GM12891 (cell line): Measurements from ENCODE around the gene ARHGEF28.

ENCODE experiments used
- DNase-seq: peaks from one replicate; pipeline ENCODE4 v3.0.0; 2011; ENCODE audit warnings: low spot score; ENCODE audit not compliant: insufficient read length
- FAIRE-seq: peaks from 2 replicates; lab custom pipeline; 2011; peaks lifted over from hg19 to GRCh38; lab: Jason Lieb, UNC
- PAX5 ChIP-seq: IDR thresholded peaks from 2 replicates; pipeline ENCODE4 v1.6.1; 2011; ENCODE audit warnings: low read length, moderate library complexity, mild to moderate bottlenecking; ENCODE audit not compliant: insufficient read depth, severe bottlenecking
- POLR2A ChIP-seq: IDR thresholded peaks from 2 replicates; pipeline ENCODE4 v1.6.1; 2011; ENCODE audit warnings: low read depth, low read length, control low read depth
- POLR2AphosphoS5 ChIP-seq: IDR thresholded peaks from 2 replicates; pipeline ENCODE4 v1.6.1; 2011; ENCODE audit warnings: low read depth, low read length, control low read depth
- POU2F2 ChIP-seq: IDR thresholded peaks from 2 replicates; pipeline ENCODE4 v1.6.1; 2011; ENCODE audit warnings: low read depth, mild to moderate bottlenecking, control low read depth, low read length, moderate library complexity
- SPI1 ChIP-seq: IDR thresholded peaks from 2 replicates; pipeline ENCODE4 v1.6.1; 2011; ENCODE audit warnings: low read depth, low read length, control low read depth
- TAF1 ChIP-seq: IDR thresholded peaks from 2 replicates; pipeline ENCODE4 v1.6.1; 2011; ENCODE audit warnings: low read depth, low read length, control low read depth

The ARHGEF28 gene

GRCh38 chr5:73623060-73623459, 2.9 kb upstream of the ARHGEF28 start:
- FAIRE-seq (no peak), DNase-seq (no peak)
- TF ChIP-seq POLR2AphosphoS5 = no peak
- no peak for TF ChIP-seq PAX5
- TF ChIP-seq POLR2A = no peak
- TF ChIP-seq TAF1 = no peak
- TF ChIP-seq SPI1 = no peak
- TF ChIP-seq POU2F2 = no peak

DNA sequence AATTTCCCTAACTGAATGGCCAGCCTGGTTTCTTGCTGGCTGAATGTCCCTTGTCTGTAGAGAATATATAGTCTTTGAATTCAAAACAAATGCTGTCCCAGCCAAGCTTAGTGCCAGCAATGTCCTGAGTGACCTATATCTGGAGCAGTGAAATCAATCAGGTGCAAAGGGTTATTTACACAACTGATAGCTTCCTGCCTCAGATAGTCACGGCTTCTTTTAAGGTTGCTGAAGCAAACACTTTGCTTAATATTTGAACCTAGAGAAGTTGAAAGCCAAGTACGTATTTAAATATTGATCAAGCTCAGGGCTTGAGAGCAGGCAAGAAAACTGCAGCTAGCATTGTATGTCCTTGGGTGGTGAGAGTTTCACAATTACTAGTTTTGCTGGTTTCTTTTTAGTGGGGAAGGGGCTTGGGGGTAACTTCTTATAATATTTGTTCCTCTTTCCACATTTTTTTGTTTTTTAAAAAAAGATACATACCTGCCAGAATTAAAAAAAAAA, 2.0 kb upstream of the ARHGEF28 start:
- TF ChIP-seq TAF1 (no peak), POLR2AphosphoS5 (no peak)
- no peak for DNase-seq
- no peak for FAIRE-seq

DNA sequence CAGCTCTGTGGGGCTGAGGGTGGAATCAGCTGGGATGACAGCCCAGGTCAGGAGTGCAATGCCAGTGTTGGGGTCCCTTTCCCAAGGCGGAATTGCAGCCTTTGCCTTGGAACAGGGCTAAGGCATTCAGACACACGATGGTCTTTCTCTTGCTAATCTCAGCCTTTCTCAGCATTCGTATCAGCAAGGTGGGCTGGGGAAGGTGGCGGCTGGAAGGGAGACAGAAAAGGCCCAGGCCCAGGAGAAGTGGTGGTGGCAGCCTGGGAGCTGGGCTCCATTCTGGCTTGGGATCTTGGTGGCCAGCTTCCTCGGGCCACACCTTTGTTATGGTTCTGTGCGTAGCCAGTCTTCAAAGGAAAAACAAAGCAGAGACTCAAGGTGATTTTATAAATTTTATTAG, 1.1 kb upstream of the ARHGEF28 start:
- DNase-seq = no peak
- no peak for FAIRE-seq
- TF ChIP-seq TAF1 (no peak), POU2F2 (no peak), POLR2A (no peak), SPI1 (no peak), POLR2AphosphoS5 (no peak), PAX5 (no peak)

GRCh38 chr5:73625372-73625943, 538 bp upstream of the ARHGEF28 start:
- no peak for FAIRE-seq
- TF ChIP-seq POLR2A (no peak), TAF1 (no peak), SPI1 (no peak), PAX5 (no peak), POLR2AphosphoS5 (no peak), POU2F2 (no peak)

DNA sequence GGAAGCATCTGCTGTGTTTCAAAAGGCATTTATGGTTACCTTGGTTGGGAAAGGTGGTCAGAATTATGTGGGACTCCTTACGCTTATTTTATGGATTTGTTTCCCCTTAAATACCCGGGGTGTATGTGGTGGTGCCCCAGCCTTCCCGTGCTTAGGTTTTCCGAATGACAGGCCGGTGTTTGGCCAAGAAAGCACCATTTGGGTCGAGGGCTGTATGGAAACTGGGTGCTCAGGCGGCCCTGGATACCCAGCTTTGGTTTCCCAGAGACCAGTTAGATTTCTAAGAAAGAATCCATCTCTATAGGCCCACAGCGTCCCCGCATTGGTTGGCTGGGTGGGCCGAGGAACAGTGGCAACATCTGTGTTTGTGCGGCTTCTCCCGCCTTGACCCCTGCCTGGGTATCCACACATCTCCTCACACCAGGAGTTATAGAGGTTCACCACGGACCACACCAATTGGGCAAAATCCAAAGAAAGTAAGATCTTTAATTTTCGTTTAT, 868 bp downstream of the ARHGEF28 start:
- FAIRE-seq = no peak
- TF ChIP-seq POU2F2 (no peak), SPI1 (no peak), TAF1 (no peak), POLR2A (no peak), POLR2AphosphoS5 (no peak), PAX5 (no peak)

More at GRCh38 chr5:73625372-73625943, 538 bp upstream of the ARHGEF28 start:
- DNase-seq = no peak

GRCh38 chr5:73629456-73629855, 3.5 kb downstream of the ARHGEF28 start:
- DNase-seq (no peak), FAIRE-seq (no peak)
- TF ChIP-seq POLR2AphosphoS5 (no peak), PAX5 (no peak), POLR2A (no peak), POU2F2 (no peak), SPI1 (no peak), TAF1 (no peak)

More for the DNA sequence above, 868 bp downstream of the ARHGEF28 start:
- DNase-seq = no peak

DNA sequence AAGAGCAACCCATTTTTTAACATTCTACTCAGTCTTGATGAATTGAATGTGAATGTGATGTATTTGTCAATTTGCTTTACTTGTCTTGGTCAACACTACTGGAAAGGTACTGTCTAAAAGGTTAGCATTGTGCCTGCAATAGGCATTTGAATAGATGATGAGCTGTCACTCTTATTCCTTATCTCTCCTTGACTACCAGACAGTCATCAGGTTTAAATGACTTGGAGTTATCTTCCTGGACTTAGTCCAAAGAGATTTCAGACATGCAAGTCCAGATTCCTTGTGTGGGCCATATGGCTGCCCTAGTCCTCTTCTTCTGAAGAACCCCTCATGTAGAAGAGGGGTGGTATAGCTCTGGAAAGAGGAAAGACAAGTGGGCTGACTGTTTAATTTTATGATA, 4.8 kb downstream of the ARHGEF28 start:
- no peak for FAIRE-seq
- no peak for TF ChIP-seq POLR2A
- no peak for TF ChIP-seq POLR2AphosphoS5
- TF ChIP-seq SPI1 = no peak
- no peak for TF ChIP-seq TAF1
- TF ChIP-seq PAX5 = no peak
- TF ChIP-seq POU2F2 = no peak
- no peak for DNase-seq

- TF ChIP-seq POLR2A = no peak
- no peak for TF ChIP-seq SPI1
- no peak for TF ChIP-seq POU2F2
- TF ChIP-seq PAX5 = no peak
- TF ChIP-seq POLR2AphosphoS5 = no peak
- no peak for TF ChIP-seq TAF1
- FAIRE-seq = no peak
- no peak for DNase-seq
Observed at GRCh38 chr5:73631500-73631899, 5.5 kb downstream of the ARHGEF28 start.

GRCh38 chr5:73633060-73633459, 7.1 kb downstream of the ARHGEF28 start:
- DNase-seq (no peak), FAIRE-seq (no peak)
- no peak for TF ChIP-seq POLR2A
- no peak for TF ChIP-seq PAX5
- no peak for TF ChIP-seq SPI1
- TF ChIP-seq TAF1 = no peak
- no peak for TF ChIP-seq POU2F2
- no peak for TF ChIP-seq POLR2AphosphoS5

GRCh38 chr5:73636408-73636807, 10.4 kb downstream of the ARHGEF28 start:
- DNase-seq (no peak), FAIRE-seq (no peak)
- TF ChIP-seq POU2F2 = no peak
- TF ChIP-seq SPI1 = no peak
- no peak for TF ChIP-seq POLR2A
- TF ChIP-seq TAF1 = no peak
- TF ChIP-seq POLR2AphosphoS5 = no peak
- no peak for TF ChIP-seq PAX5
